PFSK-1 (cell line): ENCODE measurements around the gene MVK.

Source experiments
- FOXP2 ChIP-seq: optimal IDR thresholded peaks from 2 replicates; pipeline ENCODE3; 2011; ENCODE audit warnings: borderline replicate concordance, control low read depth, inconsistent platforms; ENCODE audit not compliant: insufficient read depth; ENCODE audit errors: extremely low read length, extremely low read depth
- SIN3A ChIP-seq: IDR thresholded peaks from 2 replicates; pipeline ENCODE4 v1.6.1; 2012; ENCODE audit warnings: mild to moderate bottlenecking, low read length, moderate library complexity, borderline replicate concordance; ENCODE audit not compliant: insufficient read depth
- TAF1 ChIP-seq: IDR thresholded peaks from 2 replicates; pipeline ENCODE4 v1.6.1; 2012; ENCODE audit warnings: low read length, control low read depth, borderline replicate concordance; ENCODE audit not compliant: insufficient read depth
- TF ChIP-seq, protein P1 (sequence below), 2 experiments: IDR thresholded peaks; 2 replicates each; pipeline versions ENCODE4 v1.6.1 to v1.8.0; 2011 to 2012; ENCODE audit warnings: low read depth in 2 of 2, low read length in 2 of 2, control low read depth in 1 of 2, inconsistent platforms in 1 of 2, mild to moderate bottlenecking in 1 of 2, moderate library complexity in 1 of 2; ENCODE audit not compliant: insufficient read depth in 1 of 2

DNA sequence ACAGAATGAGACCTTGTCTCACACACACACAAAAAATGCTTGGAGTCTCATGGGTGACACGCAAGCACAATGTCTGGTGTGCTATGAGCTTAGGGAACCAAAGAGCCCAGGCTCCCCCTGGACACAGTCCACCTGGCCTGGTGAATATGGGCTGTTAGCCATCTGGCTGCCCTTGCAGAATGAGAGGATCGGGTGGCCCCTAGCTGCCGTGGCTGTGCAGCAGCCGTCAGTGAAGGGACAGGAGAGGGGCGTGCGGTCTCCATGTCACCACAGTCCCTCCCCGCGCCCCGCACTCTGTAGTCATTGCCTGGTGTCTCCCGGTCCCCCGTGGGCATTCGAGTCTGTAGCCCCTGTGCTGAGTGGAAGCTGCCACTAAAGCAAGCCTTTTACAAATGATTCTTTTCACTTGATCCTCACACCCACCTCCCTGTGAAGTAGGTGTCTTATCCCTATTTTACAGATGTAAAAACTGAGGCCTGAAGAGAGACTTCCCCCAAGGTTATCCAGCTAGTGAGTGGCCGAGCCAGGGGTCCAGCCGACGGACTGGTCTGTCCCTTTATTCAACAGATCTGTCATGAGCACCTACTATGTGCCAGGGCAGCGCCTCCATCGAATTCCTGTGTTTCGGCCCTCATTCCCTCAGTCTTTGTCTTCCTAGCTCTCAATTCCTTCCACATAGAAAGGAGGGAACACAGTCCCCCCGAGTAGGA, 18.8 kb downstream of the MVK start:
- TF ChIP-seq, protein P1, sequence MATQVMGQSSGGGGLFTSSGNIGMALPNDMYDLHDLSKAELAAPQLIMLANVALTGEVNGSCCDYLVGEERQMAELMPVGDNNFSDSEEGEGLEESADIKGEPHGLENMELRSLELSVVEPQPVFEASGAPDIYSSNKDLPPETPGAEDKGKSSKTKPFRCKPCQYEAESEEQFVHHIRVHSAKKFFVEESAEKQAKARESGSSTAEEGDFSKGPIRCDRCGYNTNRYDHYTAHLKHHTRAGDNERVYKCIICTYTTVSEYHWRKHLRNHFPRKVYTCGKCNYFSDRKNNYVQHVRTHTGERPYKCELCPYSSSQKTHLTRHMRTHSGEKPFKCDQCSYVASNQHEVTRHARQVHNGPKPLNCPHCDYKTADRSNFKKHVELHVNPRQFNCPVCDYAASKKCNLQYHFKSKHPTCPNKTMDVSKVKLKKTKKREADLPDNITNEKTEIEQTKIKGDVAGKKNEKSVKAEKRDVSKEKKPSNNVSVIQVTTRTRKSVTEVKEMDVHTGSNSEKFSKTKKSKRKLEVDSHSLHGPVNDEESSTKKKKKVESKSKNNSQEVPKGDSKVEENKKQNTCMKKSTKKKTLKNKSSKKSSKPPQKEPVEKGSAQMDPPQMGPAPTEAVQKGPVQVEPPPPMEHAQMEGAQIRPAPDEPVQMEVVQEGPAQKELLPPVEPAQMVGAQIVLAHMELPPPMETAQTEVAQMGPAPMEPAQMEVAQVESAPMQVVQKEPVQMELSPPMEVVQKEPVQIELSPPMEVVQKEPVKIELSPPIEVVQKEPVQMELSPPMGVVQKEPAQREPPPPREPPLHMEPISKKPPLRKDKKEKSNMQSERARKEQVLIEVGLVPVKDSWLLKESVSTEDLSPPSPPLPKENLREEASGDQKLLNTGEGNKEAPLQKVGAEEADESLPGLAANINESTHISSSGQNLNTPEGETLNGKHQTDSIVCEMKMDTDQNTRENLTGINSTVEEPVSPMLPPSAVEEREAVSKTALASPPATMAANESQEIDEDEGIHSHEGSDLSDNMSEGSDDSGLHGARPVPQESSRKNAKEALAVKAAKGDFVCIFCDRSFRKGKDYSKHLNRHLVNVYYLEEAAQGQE (IDR thresholded peaks at IDR 0.05; ENCODE audit: insufficient read depth in 1 of 2, low read depth in 2 of 2, low read length in 2 of 2): no peak
- TF ChIP-seq TAF1 (no peak), SIN3A (no peak), FOXP2 (no peak)
